HepG2 (cell line): ENCODE results near the gene SFT2D1. TPM values are rescaled to one million over a fixed set of nuclear protein-coding genes. Genes with fewer than 3 reads are reported as not detected.

Experiments used
- ATAC-seq: fragments of 200-7000 bp; cut with Tn5 transposase; 3 replicates; pipeline ENCODE4 v1.9.1; 2020; ENCODE audit warnings: mild to moderate bottlenecking, moderate library complexity
- BruUV-seq: library from RNA; stranded (reverse); fragments of 400-500 nt; replicated peaks from 2 replicates; lab custom pipeline; 2021; lab: Mats Ljungman, UMichigan
- CTCF ChIA-PET: fragments of 300-600 bp; formaldehyde crosslinking; extraction: SDS; loops from one replicate; lab custom pipeline; 2021; ENCODE audit warnings: low total read pairs, inconsistent platforms, low intra/inter-chr PET ratio; lab: Yijun Ruan, JAX
- POLR2A ChIA-PET: fragments of 350-600 bp; sonication (Branson Sonifier 250); formaldehyde crosslinking; loops from one replicate; lab custom pipeline; 2020; ENCODE audit warnings: antibody characterized with exemption, inconsistent platforms; lab: Yijun Ruan, JAX
- DNase-seq: peaks from one replicate; pipeline ENCODE4 v3.0.0-alpha.2; 2015; ENCODE audit warnings: low spot score
- FAIRE-seq: peaks from 3 replicates; lab custom pipeline; 2011; peaks lifted over from hg19 to GRCh38; lab: Jason Lieb, UNC
- H2AFZ ChIP-seq: one replicate; pipeline ENCODE4 v1.6.1; 2011; ENCODE audit warnings: low read length, inconsistent platforms
- H3K27ac ChIP-seq: fragments of 300-600 bp; 3 replicates; pipeline ENCODE4 v1.8.0; 2011; ENCODE audit warnings: mixed run types, mild to moderate bottlenecking, mixed read lengths, low read length, inconsistent platforms; ENCODE audit not compliant: insufficient read depth; ENCODE audit errors: extremely low read length
- H3K27me3 ChIP-seq, 2 experiments: fragments of 200-600 bp in 1 of 2; 2 replicates in 1 of 2; 3 replicates in 1 of 2; pipeline versions ENCODE4 v1.6.0 to v1.8.0; 2011; ENCODE audit warnings: low read length in 2 of 2, mild to moderate bottlenecking in 2 of 2, moderate library complexity in 2 of 2, inconsistent platforms in 1 of 2; ENCODE audit not compliant: insufficient read depth in 2 of 2, control insufficient read depth in 1 of 2
- H3K36me3 ChIP-seq, 2 experiments: fragments of 200-600 bp in 1 of 2; replicated peaks in 1 of 2; 2 replicates in 1 of 2; 3 replicates in 1 of 2; pipeline versions ENCODE4 v1.5.1 to v1.8.0; 2011; ENCODE audit warnings: low read length in 2 of 2, inconsistent platforms in 1 of 2; ENCODE audit not compliant: insufficient read depth in 2 of 2, control insufficient read depth in 1 of 2
- H3K4me1 ChIP-seq: 2 replicates; pipeline ENCODE4 v1.5.1; 2012; ENCODE audit warnings: low read length, inconsistent platforms; ENCODE audit not compliant: insufficient read depth
- H3K4me2 ChIP-seq: 2 replicates; pipeline ENCODE4 v1.6.0; 2011; ENCODE audit warnings: low read depth, low read length, inconsistent platforms
- H3K4me3 ChIP-seq, 3 experiments: fragments of 200-600 bp in 1 of 3; sonication (generic), shearing (Covaris generic) in 1 of 3; replicated peaks in 1 of 3; 2 replicates each; pipeline ENCODE4 v1.5.1; 2011 to 2016; ENCODE audit warnings: low read length in 3 of 3, inconsistent platforms in 2 of 3, low read depth in 2 of 3, mild to moderate bottlenecking in 2 of 3, control low read depth in 1 of 3, mixed read lengths in 1 of 3; ENCODE audit not compliant: insufficient read depth in 1 of 3
- H3K79me2 ChIP-seq: one replicate; pipeline ENCODE4 v1.6.1; 2011; ENCODE audit warnings: low read length, inconsistent platforms; ENCODE audit not compliant: insufficient read depth
- H3K9ac ChIP-seq: 2 replicates; pipeline ENCODE4 v1.6.0; 2011; ENCODE audit warnings: mild to moderate bottlenecking, low read depth, low read length, inconsistent platforms; ENCODE audit not compliant: insufficient read depth
- H3K9me3 ChIP-seq: 2 replicates; pipeline ENCODE4 v1.5.1; 2012; ENCODE audit warnings: mild to moderate bottlenecking, low read length
- H4K20me1 ChIP-seq: 2 replicates; pipeline ENCODE4 v1.6.0; 2011; ENCODE audit warnings: inconsistent platforms, mild to moderate bottlenecking, low read length, moderate library complexity; ENCODE audit not compliant: insufficient read depth
- CEBPG ChIP-seq: IDR thresholded peaks from 2 replicates; pipeline ENCODE4 v1.6.1; 2016
- GATAD2A ChIP-seq: IDR thresholded peaks from 2 replicates; pipeline ENCODE4 v1.6.1; 2016
- MYNN ChIP-seq: sonication (generic); formaldehyde crosslinking; IDR thresholded peaks from 2 replicates; pipeline ENCODE4 v1.4.0; 2020; ENCODE audit warnings: mild to moderate bottlenecking, low read depth, missing genetic modification reagents
- SNAPC2 ChIP-seq: sonication (generic); formaldehyde crosslinking; IDR thresholded peaks from 2 replicates; pipeline ENCODE4 v1.8.1; 2022; ENCODE audit warnings: mild to moderate bottlenecking, missing genetic modification reagents
- SOX6 ChIP-seq, 2 experiments: fragments of 450-650 bp in 1 of 2; sonication (generic) in 1 of 2; formaldehyde crosslinking in 1 of 2; IDR thresholded peaks; 2 replicates each; pipeline versions ENCODE4 v1.4.0 to v1.6.1; 2017 to 2020; ENCODE audit warnings: antibody characterized with exemption in 1 of 2, mild to moderate bottlenecking in 1 of 2, missing genetic modification reagents in 1 of 2
- ZBTB20 ChIP-seq: sonication (generic); formaldehyde crosslinking; IDR thresholded peaks from 2 replicates; pipeline ENCODE4 v1.8.1; 2023; ENCODE audit warnings: missing genetic modification reagents, low read depth, mild to moderate bottlenecking, borderline replicate concordance
- ZBTB3 ChIP-seq: sonication (generic); formaldehyde crosslinking; IDR thresholded peaks from 2 replicates; pipeline ENCODE4 v1.4.0; 2020; ENCODE audit warnings: low read depth, mild to moderate bottlenecking, moderate library complexity, missing genetic modification reagents, borderline replicate concordance
- ZNF501 ChIP-seq: sonication (generic); formaldehyde crosslinking; IDR thresholded peaks from 2 replicates; pipeline ENCODE4 v1.5.1; 2020; ENCODE audit warnings: mild to moderate bottlenecking, moderate library complexity, missing genetic modification reagents
- ZNF598 ChIP-seq: sonication (generic); formaldehyde crosslinking; IDR thresholded peaks from 2 replicates; pipeline ENCODE4 v1.5.1; 2020; ENCODE audit warnings: mild to moderate bottlenecking, missing genetic modification reagents, borderline replicate concordance
- WGBS: methylation state at CpG from one replicate; pipeline ENCODE4 v1.1.6; 2017; ENCODE audit warnings: low lambda C conversion rate; 5-methylcytosine and 5-hydroxymethylcytosine counted together
- in situ Hi-C: cut with HindIII; loops from 2 replicates; pipeline ENCODE4 v1.10.0; 2017; ENCODE audit warnings: low pct_unique_long_range_greater_than_20kb; ENCODE audit not compliant: extremely low pct_ligation_motif_present
- intact Hi-C: fragments of 100-400 bp; cut with micrococcal nuclease; formaldehyde crosslinking; loops from one replicate; pipeline ENCODE4 v1.10.0; 2022; ENCODE audit not compliant: unreplicated experiment
- polyA plus RNA-seq, 8 experiments: library from polyadenylated mRNA; depleted of rRNA in 3 of 8; stranded (reverse) in 7 of 8; unstranded in 1 of 8; fragments of >200 nt; fragmentation: Illumina TruSeq in 4 of 8; extraction: Trizol in 4 of 8; gene quantifications; 2 replicates each; pipeline versions ENCODE4 v1.2.1 to v1.2.3, GENCODE V29; 2011 to 2016; ENCODE audit warnings: low read depth in 4 of 8, missing spikeins in 1 of 8, mixed read lengths in 1 of 8; ENCODE audit not compliant: insufficient read depth in 1 of 8
- total RNA-seq, 5 experiments: library from RNA; depleted of rRNA; stranded (reverse); fragments of >200 nt; fragmentation: Illumina TruSeq; extraction: Trizol; gene quantifications; 2 replicates each; pipeline ENCODE4 v1.2.3, GENCODE V29; 2016; ENCODE audit warnings: low read depth in 1 of 5
- TF ChIP-seq, protein P1 (sequence below): sonication (generic); formaldehyde crosslinking; IDR thresholded peaks from 2 replicates; pipeline ENCODE4 v1.4.0; 2020; ENCODE audit warnings: missing genetic modification reagents
- TF ChIP-seq, protein P2 (sequence below): sonication (generic); formaldehyde crosslinking; IDR thresholded peaks from 2 replicates; pipeline ENCODE4 v1.4.0; 2020; ENCODE audit warnings: missing genetic modification reagents
- TF ChIP-seq, protein P3 (sequence below): sonication (generic); formaldehyde crosslinking; IDR thresholded peaks from 2 replicates; pipeline ENCODE4 v1.9.0; 2021; ENCODE audit warnings: missing genetic modification reagents, borderline replicate concordance

The SFT2D1 gene
- total and polyA plus RNA-seq, 2 of the 13 experiments (the other 11 are each of a cell fraction or from before 2014, with no cell fraction given): 115 to 147 TPM

DNA sequence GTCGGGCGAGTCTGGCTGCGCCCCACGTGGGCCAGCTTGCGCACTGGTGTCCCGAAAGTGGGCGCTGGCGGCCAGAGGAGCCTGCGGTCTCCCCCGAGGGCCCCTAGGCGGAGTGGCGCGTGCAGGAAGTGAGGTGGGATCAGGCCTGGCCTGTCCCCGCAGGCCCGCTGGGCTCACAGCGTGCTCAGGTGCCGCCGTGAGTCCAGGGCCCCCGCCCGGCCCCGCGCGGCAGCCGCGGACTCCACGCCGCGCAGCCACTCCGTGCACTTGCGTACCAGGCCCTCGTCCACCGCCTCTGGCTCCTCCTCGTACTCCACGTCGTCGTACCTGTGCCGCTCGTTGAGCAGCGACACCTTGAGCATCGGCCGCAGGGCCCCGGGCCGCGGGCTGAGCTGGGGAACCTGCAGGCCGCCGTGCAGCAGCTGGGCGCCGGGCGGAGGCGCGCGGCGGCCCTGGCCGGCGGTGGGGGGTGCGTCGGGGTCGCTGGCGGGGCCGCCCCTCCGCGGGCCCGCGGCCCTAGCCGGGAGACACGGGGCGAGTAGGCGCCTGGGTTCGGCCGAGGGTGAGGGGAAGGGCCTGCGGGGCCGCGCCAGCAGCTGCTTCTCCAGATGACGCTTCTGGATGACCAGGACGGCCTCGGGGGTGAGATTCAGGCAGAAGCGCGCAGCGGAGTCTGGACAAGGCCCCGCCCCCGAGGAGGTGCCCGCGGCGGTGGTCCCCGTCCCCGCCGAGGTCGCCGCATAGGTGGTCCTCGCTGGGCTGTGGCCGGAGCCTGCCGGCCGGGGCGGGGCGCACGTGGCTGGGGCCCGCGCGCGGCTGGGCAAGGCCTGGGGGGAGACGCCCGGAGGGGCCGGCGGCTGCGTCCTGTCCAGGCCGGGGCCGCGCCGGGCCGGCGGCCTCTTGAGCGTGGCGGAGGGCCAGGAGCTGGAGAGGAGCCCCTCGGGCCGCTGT lies 35.0 kb downstream of the SFT2D1 start (continued):
- TF ChIP-seq, protein P1, sequence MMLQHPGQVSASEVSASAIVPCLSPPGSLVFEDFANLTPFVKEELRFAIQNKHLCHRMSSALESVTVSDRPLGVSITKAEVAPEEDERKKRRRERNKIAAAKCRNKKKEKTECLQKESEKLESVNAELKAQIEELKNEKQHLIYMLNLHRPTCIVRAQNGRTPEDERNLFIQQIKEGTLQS: no peak
- no peak for TF ChIP-seq SNAPC2

DNA sequence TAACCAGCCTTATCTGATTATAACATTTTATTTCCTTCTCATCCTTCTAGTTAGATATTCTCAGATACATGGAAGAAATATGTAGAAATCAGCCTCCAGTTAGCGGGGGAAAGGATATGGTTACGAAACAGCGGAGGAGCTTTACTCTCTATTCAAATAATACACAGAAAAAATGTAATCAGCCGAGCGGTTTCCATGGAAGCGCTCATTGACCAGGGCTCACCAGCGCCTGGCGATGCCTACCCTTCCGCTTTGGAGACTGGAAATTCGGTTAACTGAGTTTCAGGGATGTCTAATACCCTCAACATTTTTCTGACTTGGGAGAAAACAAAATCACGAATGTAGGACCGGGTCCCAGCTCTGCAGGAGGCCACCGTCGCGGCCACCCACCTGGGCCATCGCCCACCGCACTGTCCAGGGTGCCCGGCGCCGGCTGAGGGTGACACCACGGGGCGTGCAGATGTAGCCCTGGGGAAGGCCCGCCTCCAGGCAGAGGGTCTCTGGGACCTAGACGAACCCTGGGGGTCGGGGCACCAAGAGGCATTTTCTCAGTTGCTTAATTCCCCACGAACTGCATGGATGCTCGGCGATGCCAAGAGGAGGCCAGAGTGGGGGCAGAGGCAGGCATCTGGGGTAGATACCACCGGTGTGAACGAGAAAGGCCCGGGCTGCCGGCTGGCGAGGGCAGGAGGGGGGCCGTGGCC lies 35.8 kb downstream of the SFT2D1 start:
- intact Hi-C loops: no loop called here
- POLR2A ChIA-PET: interaction anchor here (0.9 to 1.4 kb wide), 2 partner anchors 36 to 93 kb away, joined by 3 read pairs; no protein-coding TSS in a partner anchor
- H3K4me3 ChIP-seq: no peak overlapping the region
- TF ChIP-seq SOX6 (IDR thresholded peaks at IDR 0.05): no peak
- peak; percentile 46 for TF ChIP-seq SOX6 (CRISPR knock-in tag; IDR thresholded peaks at IDR 0.05)
- TF ChIP-seq, protein P2, sequence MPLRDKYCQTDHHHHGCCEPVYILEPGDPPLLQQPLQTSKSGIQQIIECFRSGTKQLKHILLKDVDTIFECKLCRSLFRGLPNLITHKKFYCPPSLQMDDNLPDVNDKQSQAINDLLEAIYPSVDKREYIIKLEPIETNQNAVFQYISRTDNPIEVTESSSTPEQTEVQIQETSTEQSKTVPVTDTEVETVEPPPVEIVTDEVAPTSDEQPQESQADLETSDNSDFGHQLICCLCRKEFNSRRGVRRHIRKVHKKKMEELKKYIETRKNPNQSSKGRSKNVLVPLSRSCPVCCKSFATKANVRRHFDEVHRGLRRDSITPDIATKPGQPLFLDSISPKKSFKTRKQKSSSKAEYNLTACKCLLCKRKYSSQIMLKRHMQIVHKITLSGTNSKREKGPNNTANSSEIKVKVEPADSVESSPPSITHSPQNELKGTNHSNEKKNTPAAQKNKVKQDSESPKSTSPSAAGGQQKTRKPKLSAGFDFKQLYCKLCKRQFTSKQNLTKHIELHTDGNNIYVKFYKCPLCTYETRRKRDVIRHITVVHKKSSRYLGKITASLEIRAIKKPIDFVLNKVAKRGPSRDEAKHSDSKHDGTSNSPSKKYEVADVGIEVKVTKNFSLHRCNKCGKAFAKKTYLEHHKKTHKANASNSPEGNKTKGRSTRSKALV (CRISPR knock-in tag): peak; percentile 34; the same call in 1 of the 2 replicates
- peak; percentile 17 for TF ChIP-seq GATAD2A (CRISPR knock-in tag)
- no peak for TF ChIP-seq ZBTB3 (CRISPR knock-in tag)
- TF ChIP-seq, protein P3, sequence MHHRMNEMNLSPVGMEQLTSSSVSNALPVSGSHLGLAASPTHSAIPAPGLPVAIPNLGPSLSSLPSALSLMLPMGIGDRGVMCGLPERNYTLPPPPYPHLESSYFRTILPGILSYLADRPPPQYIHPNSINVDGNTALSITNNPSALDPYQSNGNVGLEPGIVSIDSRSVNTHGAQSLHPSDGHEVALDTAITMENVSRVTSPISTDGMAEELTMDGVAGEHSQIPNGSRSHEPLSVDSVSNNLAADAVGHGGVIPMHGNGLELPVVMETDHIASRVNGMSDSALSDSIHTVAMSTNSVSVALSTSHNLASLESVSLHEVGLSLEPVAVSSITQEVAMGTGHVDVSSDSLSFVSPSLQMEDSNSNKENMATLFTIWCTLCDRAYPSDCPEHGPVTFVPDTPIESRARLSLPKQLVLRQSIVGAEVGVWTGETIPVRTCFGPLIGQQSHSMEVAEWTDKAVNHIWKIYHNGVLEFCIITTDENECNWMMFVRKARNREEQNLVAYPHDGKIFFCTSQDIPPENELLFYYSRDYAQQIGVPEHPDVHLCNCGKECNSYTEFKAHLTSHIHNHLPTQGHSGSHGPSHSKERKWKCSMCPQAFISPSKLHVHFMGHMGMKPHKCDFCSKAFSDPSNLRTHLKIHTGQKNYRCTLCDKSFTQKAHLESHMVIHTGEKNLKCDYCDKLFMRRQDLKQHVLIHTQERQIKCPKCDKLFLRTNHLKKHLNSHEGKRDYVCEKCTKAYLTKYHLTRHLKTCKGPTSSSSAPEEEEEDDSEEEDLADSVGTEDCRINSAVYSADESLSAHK: no peak
- TF ChIP-seq CEBPG (CRISPR knock-in tag): peak; percentile 73
- TF ChIP-seq ZNF598 (CRISPR knock-in tag): no peak
- no peak for TF ChIP-seq ZBTB20 (CRISPR knock-in tag)
- no peak for TF ChIP-seq MYNN (CRISPR knock-in tag)
- TF ChIP-seq ZNF501 (CRISPR knock-in tag): 0 out of 2 replicates have a peak, but pooled peaks have one; percentile 29

More for the DNA sequence above, 35.8 kb downstream of the SFT2D1 start:
- Histone ChIP-seq H3K36me3 (no peaks in the 10 kb centered on the region), H3K79me2 (no peaks in the 10 kb centered on the region), H3K9ac (no peak overlapping the region), H3K4me1 (peaks cover 40% of the 10 kb centered on the region), H4K20me1 (no peaks in the 10 kb centered on the region), H3K27ac (no peak overlapping the region), H3K4me2 (0 out of 2 replicates have a peak overlapping the region, but pooled peaks have one; percentile 11), H3K27me3 (peaks cover 13 to 60% of the 10 kb centered on the region in 2 experiments; a peak in 4 of 5 replicates), H3K9me3 (no peaks in the 10 kb centered on the region), H2AFZ (no peak overlapping the region)
- in situ Hi-C loops: no loop called here
- CTCF ChIA-PET: no interaction called here
- no peak for FAIRE-seq
- peak; percentile 36 for ATAC-seq
- 52% methylated on average over 32 of the region's 34 CpGs for WGBS
- BruUV-seq: no TSS peak
- DNase-seq: peak; percentile 59
